ENCODE results near the gene COL27A1. TPM values are rescaled to one million over a fixed set of nuclear protein-coding genes. Genes with fewer than 3 reads are reported as not detected.

COL27A1 gene
- total RNA-seq, 1 donor from 2014 or later: 13.0 TPM

- Histone ChIP-seq H3K27ac (no peak overlapping the region), H3K4me3 (no peak overlapping the region), H3K4me1 (no peaks in the 10 kb centered on the region), H3K9me3 (no peaks in the 10 kb centered on the region), H3K36me3 (no peaks in the 10 kb centered on the region), H3K27me3 (ENCODE audit: low read depth) (no peaks in the 10 kb centered on the region)
- intact Hi-C loops (cut with DNase I): no loop called here
- no peak for TF ChIP-seq CTCF (IDR thresholded peaks at IDR 0.05)
- ATAC-seq: no peak
- DNase-seq: no peak
Measured at GRCh38 chr9:114170771-114171461, 15.6 kb downstream of the COL27A1 start.

- H3K4me3 ChIP-seq: no peak overlapping the region
- H3K9me3 ChIP-seq: no peaks in the 10 kb centered on the region
- ATAC-seq (no peak), DNase-seq (no peak)
- H3K36me3 ChIP-seq: no peaks in the 10 kb centered on the region
- H3K27me3 ChIP-seq (ENCODE audit: low read depth): no peaks in the 10 kb centered on the region
- H3K4me1 ChIP-seq: no peaks in the 10 kb centered on the region
- TF ChIP-seq CTCF (IDR thresholded peaks at IDR 0.05): no peak
- intact Hi-C loops (cut with DNase I): no loop called here
- no peak overlapping the region for H3K27ac ChIP-seq
Measured at GRCh38 chr9:114171500-114171899, 16.2 kb downstream of the COL27A1 start.

- H3K4me1 ChIP-seq: peaks cover 6% of the 10 kb centered on the region
- no peak for TF ChIP-seq CTCF (IDR thresholded peaks at IDR 0.05)
- no peak for ATAC-seq
- intact Hi-C loops (cut with DNase I): no loop called here
- DNase-seq: no peak
- no peaks in the 10 kb centered on the region for H3K9me3 ChIP-seq
- H3K36me3 ChIP-seq: no peaks in the 10 kb centered on the region
- no peaks in the 10 kb centered on the region for H3K27me3 ChIP-seq (ENCODE audit: low read depth)
- H3K4me3 ChIP-seq: no peak overlapping the region
- no peak overlapping the region for H3K27ac ChIP-seq
Measured at GRCh38 chr9:114172981-114173833, 17.9 kb downstream of the COL27A1 start.

- DNase-seq (no peak), ATAC-seq (no peak)
- H3K27ac ChIP-seq: no peak overlapping the region
- no peak overlapping the region for H3K4me3 ChIP-seq
- intact Hi-C loops (cut with DNase I): no loop called here
- TF ChIP-seq CTCF (IDR thresholded peaks at IDR 0.05): no peak
- H3K36me3 ChIP-seq: no peaks in the 10 kb centered on the region
- no peaks in the 10 kb centered on the region for H3K9me3 ChIP-seq
- H3K27me3 ChIP-seq (ENCODE audit: low read depth): no peaks in the 10 kb centered on the region
- H3K4me1 ChIP-seq: peaks cover 18% of the 10 kb centered on the region
Measured at GRCh38 chr9:114174557-114174875, 19.2 kb downstream of the COL27A1 start.

GRCh38 chr9:114174876-114175771 is 19.8 kb downstream of the COL27A1 start:
- ATAC-seq: peak in 1 of 2 donors; percentile 9
- intact Hi-C loops (cut with DNase I): no loop called here
- no peak for DNase-seq
- no peak overlapping the region for H3K4me3 ChIP-seq
- no peak for TF ChIP-seq CTCF (IDR thresholded peaks at IDR 0.05)
- no peaks in the 10 kb centered on the region for H3K9me3 ChIP-seq
- no peak overlapping the region for H3K27ac ChIP-seq
- no peaks in the 10 kb centered on the region for H3K36me3 ChIP-seq
- no peaks in the 10 kb centered on the region for H3K27me3 ChIP-seq (ENCODE audit: low read depth)
- peaks cover 18% of the 10 kb centered on the region for H3K4me1 ChIP-seq
